GM12872 (cell line): ENCODE results near the gene SCNN1B.

Experiments used
- TF ChIP-seq, protein P1 (sequence below): IDR thresholded peaks from 3 replicates; pipeline ENCODE4 v1.5.1; 2011; ENCODE audit warnings: low read depth, mild to moderate bottlenecking, low read length, moderate library complexity; ENCODE audit not compliant: insufficient read depth

SCNN1B gene

GRCh38 chr16:23301251-23302044, 654 bp upstream of the SCNN1B start:
- TF ChIP-seq, protein P1, sequence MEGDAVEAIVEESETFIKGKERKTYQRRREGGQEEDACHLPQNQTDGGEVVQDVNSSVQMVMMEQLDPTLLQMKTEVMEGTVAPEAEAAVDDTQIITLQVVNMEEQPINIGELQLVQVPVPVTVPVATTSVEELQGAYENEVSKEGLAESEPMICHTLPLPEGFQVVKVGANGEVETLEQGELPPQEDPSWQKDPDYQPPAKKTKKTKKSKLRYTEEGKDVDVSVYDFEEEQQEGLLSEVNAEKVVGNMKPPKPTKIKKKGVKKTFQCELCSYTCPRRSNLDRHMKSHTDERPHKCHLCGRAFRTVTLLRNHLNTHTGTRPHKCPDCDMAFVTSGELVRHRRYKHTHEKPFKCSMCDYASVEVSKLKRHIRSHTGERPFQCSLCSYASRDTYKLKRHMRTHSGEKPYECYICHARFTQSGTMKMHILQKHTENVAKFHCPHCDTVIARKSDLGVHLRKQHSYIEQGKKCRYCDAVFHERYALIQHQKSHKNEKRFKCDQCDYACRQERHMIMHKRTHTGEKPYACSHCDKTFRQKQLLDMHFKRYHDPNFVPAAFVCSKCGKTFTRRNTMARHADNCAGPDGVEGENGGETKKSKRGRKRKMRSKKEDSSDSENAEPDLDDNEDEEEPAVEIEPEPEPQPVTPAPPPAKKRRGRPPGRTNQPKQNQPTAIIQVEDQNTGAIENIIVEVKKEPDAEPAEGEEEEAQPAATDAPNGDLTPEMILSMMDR: no peak

GRCh38 chr16:23303685-23304084, 1.6 kb downstream of the SCNN1B start:
- TF ChIP-seq, protein P1: no peak

DNA sequence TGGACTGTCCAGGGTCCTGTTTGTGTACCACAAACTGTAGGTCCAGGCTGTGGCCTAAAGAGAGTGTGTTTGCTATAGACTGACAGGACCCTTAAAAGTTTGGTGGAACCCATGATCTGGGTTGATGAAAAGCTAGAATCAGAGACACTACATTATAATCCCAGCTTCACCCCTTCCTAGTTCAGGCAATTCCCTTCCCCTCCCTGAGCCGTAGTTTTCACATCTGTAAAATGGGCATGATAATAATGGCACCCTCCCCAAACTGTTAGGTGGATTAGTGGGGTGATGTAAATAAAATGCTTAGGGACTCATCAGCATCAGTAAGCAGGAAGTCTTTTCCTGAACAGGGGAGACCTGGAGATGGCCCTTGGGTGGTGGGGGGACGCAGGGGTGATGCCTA, 2.5 kb downstream of the SCNN1B start:
- TF ChIP-seq, protein P1: no peak

DNA sequence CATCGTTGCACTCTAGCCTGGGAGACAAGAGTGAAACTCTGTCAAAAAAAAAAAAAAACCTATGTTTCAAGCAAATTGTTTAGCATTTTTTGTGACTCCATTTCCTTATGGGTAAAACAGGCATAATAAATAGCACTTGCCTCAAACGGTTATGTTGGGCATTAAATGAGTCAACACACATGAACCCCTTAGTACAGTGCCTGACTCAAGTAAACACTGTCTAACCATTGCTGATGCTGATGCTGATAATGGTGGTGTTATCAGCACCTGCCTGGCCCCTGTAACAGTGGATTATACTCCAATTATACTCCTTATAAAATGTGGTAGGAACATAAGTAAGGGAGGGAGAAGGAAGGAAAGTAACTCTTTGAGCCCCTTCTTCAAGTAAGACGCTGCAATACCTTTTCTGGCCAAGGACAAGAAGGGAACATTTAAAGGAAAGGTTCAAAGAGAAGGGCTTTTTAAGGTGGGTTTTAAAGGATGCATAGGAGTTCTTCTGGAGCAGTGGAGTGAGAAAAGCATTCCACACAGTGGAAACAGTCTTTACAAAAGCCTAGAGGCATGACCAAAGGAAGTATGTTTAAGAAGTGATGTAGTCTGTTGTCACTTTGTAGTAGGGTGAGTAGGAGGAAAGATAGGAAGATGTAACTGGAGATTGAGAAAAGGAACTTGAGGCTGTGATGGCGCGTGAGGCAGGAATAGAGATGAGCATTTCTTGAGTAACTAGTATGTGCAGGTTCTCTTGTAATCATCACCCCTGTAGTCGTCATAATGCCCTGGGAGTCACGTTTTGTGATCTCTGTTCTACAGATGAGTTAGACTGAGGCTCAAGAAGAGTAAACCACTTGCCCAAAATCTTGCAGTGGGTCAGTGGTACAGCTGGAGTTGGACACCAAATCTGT, 4.3 kb downstream of the SCNN1B start:
- TF ChIP-seq, protein P1: no peak

DNA sequence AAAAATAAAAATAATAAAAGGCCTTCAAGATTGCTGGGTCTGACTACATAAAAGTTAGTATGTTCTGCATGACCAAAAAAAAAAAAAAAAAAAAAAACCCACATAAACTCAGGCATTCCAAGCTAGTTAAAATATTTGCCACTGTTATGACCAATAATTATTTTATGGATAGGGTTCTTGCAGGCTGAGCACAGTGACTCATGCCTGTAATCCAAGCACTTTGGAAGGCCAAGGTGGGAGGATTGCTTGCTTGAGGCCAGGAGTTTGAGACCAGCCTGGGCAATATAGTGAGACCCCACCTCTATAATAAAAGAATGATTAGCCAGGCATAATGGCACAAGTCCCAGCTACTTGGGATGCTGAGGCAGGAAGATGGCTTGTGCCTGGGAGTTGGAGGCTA, 8.1 kb downstream of the SCNN1B start:
- TF ChIP-seq, protein P1: no peak

- TF ChIP-seq, protein P1: no peak
Measured at GRCh38 chr16:23310744-23311143, 8.6 kb downstream of the SCNN1B start.

GRCh38 chr16:23316232-23316631, 14.1 kb downstream of the SCNN1B start:
- TF ChIP-seq, protein P1: no peak
